Loucy (cell line): ENCODE measurements around the gene COL12A1.

ENCODE experiments used
- CTCF ChIP-seq: fragments of 200-600 bp; sonication (generic); conservative IDR thresholded peaks from 2 replicates; pipeline ENCODE4 v1.5.1; 2014; ENCODE audit warnings: mild to moderate bottlenecking, antibody characterized with exemption, low read length
- EZH2phosphoT487 ChIP-seq: fragments of 200-600 bp; IDR thresholded peaks from 2 replicates; pipeline ENCODE4 v1.6.1; 2018; ENCODE audit warnings: antibody characterized with exemption, mild to moderate bottlenecking, moderate library complexity, borderline replicate concordance

GRCh38 chr6:75201901-75202672 is 3.8 kb downstream of the COL12A1 start:
- TF ChIP-seq CTCF (no peak), EZH2phosphoT487 (no peak)
